Endodermal cell (in vitro differentiated cells): ENCODE data around the gene CRACR2B. TPM values are rescaled to one million over a fixed set of nuclear protein-coding genes. Genes with fewer than 3 reads are reported as not detected.

ENCODE experiments used
- DNase-seq: peaks from one replicate; pipeline ENCODE4 v3.0.0-alpha.2; 2017
- H3K27ac ChIP-seq: 2 replicates; pipeline ENCODE4 v1.5.1; 2013; ENCODE audit warnings: mild to moderate bottlenecking, low read depth, low read length, moderate library complexity
- H3K27me3 ChIP-seq: 2 replicates; pipeline ENCODE4 v1.6.1; 2013; ENCODE audit warnings: mild to moderate bottlenecking, low read length, moderate library complexity; ENCODE audit not compliant: insufficient read depth, control insufficient read depth, poor library complexity, severe bottlenecking
- H3K36me3 ChIP-seq: 2 replicates; pipeline ENCODE4 v1.7.0; 2013; ENCODE audit warnings: mild to moderate bottlenecking, low read length, moderate library complexity; ENCODE audit not compliant: control insufficient read depth, insufficient read depth
- H3K4me1 ChIP-seq: one replicate; pipeline ENCODE4 v1.7.0; 2013; ENCODE audit warnings: low read length; ENCODE audit not compliant: control insufficient read depth, insufficient read depth
- H3K4me3 ChIP-seq: 2 replicates; pipeline ENCODE4 v1.5.1; 2013; ENCODE audit warnings: mild to moderate bottlenecking, low read length, moderate library complexity
- H3K9ac ChIP-seq: 2 replicates; pipeline ENCODE4 v1.6.1; 2013; ENCODE audit warnings: mild to moderate bottlenecking, low read length, moderate library complexity; ENCODE audit not compliant: poor library complexity, severe bottlenecking; ENCODE audit errors: extremely low read depth
- H3K9me3 ChIP-seq: 2 replicates; pipeline ENCODE4 v1.6.1; 2013; ENCODE audit warnings: mild to moderate bottlenecking, low read length, moderate library complexity; ENCODE audit not compliant: control insufficient read depth
- H3K27ac Mint-ChIP-seq: 2 replicates; pipeline ENCODE4 v1.8.0; 2020; ENCODE audit warnings: mixed read lengths
- H3K27me3 Mint-ChIP-seq: 2 replicates; pipeline ENCODE4 v1.8.0; 2021; ENCODE audit warnings: mild to moderate bottlenecking, mixed read lengths; ENCODE audit not compliant: insufficient read depth
- H3K36me3 Mint-ChIP-seq: 2 replicates; pipeline ENCODE4 v1.8.0; 2020; ENCODE audit warnings: low read depth, mixed read lengths
- H3K4me1 Mint-ChIP-seq: 2 replicates; pipeline ENCODE4 v1.8.0; 2020; ENCODE audit warnings: mixed read lengths
- H3K4me3 Mint-ChIP-seq: 2 replicates; pipeline ENCODE4 v1.8.0; 2020; ENCODE audit warnings: mild to moderate bottlenecking, moderate library complexity, mixed read lengths
- H3K9me3 Mint-ChIP-seq: 2 replicates; pipeline ENCODE4 v1.8.0; 2020; ENCODE audit warnings: mild to moderate bottlenecking, mixed read lengths
- WGBS, 2 experiments: methylation state at CpG; one replicate each; pipeline versions ENCODE4 v1.1.5 to v1.1.7; 2013; ENCODE audit warnings: missing lambda C conversion rate in 2 of 2, mixed read lengths in 1 of 2; ENCODE audit not compliant: insufficient coverage in 1 of 2, insufficient read length in 1 of 2; 5-methylcytosine and 5-hydroxymethylcytosine counted together
- total RNA-seq, 2 donors: library from RNA; stranded (reverse); fragmentation: NEBNext Ultra II Directional in 1 of 2; extraction: Animal tissue kit (Norgen Biotek cat#: 25700) in 1 of 2; gene quantifications; 2 replicates in 1 of 2; 3 replicates in 1 of 2; pipeline ENCODE4 v1.2.1, GENCODE V29; 2021
- TF ChIP-seq, protein P1 (sequence below): fragments of 200-600 bp; sonication (generic); conservative IDR thresholded peaks from 2 replicates; pipeline ENCODE4 v1.5.0; 2021; ENCODE audit warnings: antibody characterized with exemption, mild to moderate bottlenecking

The CRACR2B gene
- total RNA-seq, 2 donors from 2014 or later = 22.3 to 28.1 TPM

DNA sequence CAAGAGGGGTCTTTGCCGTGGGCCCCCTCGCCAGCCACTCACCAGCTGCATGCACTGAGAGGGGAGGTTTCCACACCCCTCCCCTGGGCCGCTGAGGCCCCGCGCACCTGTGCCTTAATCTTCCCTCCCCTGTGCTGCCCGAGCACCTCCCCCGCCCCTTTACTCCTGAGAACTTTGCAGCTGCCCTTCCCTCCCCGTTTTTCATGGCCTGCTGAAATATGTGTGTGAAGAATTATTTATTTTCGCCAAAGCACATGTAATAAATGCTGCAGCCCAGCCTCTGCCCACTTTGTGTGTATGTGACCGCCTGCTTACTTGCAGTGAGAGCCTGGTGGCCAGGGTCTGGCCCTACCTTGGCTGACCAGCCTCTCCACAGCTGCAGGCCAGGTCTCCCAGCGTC lies 2.8 kb upstream of the CRACR2B start:
- DNase-seq = no peak
- H3K9me3 Mint-ChIP-seq = no peaks in the 10 kb centered on the region
- no peaks in the 10 kb centered on the region for H3K36me3 ChIP-seq
- 94% methylated on average over 2 to 11 of the region's 11 CpGs for WGBS, 2 experiments
- peaks cover 26% of the 10 kb centered on the region for H3K27me3 Mint-ChIP-seq
- H3K27ac Mint-ChIP-seq = no peak overlapping the region
- H3K27me3 ChIP-seq = peaks cover 45% of the 10 kb centered on the region
- H3K4me1 Mint-ChIP-seq = peaks cover 15% of the 10 kb centered on the region
- no peak overlapping the region for H3K27ac ChIP-seq
- H3K9ac ChIP-seq = no peak overlapping the region
- peaks cover 13% of the 10 kb centered on the region for H3K36me3 Mint-ChIP-seq
- H3K4me3 Mint-ChIP-seq = no peak overlapping the region
- no peaks in the 10 kb centered on the region for H3K9me3 ChIP-seq
- peaks cover 7% of the 10 kb centered on the region for H3K4me1 ChIP-seq
- H3K4me3 ChIP-seq = no peak overlapping the region
- TF ChIP-seq, protein P1, sequence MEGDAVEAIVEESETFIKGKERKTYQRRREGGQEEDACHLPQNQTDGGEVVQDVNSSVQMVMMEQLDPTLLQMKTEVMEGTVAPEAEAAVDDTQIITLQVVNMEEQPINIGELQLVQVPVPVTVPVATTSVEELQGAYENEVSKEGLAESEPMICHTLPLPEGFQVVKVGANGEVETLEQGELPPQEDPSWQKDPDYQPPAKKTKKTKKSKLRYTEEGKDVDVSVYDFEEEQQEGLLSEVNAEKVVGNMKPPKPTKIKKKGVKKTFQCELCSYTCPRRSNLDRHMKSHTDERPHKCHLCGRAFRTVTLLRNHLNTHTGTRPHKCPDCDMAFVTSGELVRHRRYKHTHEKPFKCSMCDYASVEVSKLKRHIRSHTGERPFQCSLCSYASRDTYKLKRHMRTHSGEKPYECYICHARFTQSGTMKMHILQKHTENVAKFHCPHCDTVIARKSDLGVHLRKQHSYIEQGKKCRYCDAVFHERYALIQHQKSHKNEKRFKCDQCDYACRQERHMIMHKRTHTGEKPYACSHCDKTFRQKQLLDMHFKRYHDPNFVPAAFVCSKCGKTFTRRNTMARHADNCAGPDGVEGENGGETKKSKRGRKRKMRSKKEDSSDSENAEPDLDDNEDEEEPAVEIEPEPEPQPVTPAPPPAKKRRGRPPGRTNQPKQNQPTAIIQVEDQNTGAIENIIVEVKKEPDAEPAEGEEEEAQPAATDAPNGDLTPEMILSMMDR = no peak

DNA sequence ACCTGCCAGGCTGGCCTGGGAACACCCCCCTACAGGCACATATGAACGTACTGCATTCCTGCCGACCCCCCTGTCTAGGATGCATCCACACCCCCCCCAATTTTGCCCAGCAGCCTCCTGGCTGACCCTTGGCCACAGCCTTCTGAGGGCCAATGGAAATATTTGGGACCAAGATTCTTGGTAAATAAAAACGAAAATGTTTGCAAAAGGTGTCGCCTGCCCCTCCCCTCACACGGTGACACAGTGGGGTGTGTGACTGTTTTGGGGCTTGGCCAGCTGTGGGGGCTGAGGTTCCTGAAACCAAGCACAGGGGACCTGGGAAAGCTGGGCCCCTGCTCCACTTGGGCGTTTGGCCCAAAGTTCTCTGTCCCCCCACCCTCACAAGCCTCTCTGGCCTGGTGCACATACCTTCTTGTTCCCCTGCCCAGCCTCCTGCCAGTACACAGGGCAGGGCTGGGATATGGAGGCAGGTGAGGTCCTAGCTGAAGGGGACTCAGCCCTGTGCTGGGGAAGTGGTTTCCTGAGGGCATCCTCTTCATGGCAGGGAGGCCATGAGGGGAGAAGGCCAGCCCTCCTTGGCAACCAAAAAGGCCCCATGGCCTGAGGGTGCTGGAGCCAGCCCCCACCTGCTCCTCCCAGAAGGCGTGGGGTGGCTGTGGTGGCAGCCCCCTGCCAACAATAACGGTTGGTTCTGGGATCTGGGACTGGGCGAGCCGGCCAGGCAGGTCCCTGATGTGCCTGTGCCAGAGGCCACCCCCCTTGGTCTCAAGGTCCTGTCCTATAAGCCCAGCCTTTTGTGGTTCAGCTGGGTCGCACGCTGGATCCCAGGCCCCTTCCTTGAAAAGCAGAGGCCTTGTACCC lies 2.1 kb upstream of the CRACR2B start:
- Histone ChIP-seq H3K27ac (no peak overlapping the region), H3K4me1 (peaks cover 7% of the 10 kb centered on the region), H3K27me3 (peaks cover 49% of the 10 kb centered on the region), H3K36me3 (no peaks in the 10 kb centered on the region), H3K4me3 (no peak overlapping the region), H3K9ac (no peak overlapping the region), H3K9me3 (no peaks in the 10 kb centered on the region)
- Mint-ChIP-seq H3K27ac (no peak overlapping the region), H3K36me3 (peaks cover 13% of the 10 kb centered on the region), H3K27me3 (peaks cover 32% of the 10 kb centered on the region), H3K9me3 (no peaks in the 10 kb centered on the region), H3K4me1 (peaks cover 15% of the 10 kb centered on the region), H3K4me3 (no peak overlapping the region)
- TF ChIP-seq, protein P1 = no peak
- 91 to 94% methylated on average over 7 to 12 of the region's 12 CpGs for WGBS, 2 experiments
- DNase-seq = no peak

DNA sequence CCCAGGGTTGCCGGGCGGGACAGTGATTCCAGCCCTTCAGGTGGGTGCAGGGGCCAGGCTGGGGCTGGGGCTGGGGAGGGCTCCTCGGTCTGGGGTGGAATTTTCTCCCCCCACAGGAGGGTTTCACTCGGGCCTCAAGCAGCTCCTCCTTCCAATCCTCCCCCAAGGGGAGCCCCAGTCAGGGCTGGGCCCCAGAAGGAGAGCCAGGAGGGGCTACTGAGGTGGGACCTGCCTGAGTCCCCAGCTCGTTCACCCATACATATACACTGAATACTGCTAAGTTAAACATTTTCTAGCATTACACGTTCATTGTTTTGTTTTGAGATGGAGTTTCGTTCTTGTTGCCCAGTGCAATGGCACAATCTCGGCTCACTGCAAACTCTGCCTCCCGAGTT lies 1.5 kb upstream of the CRACR2B start:
- H3K27ac Mint-ChIP-seq = no peak overlapping the region
- H3K4me3 Mint-ChIP-seq = peak overlapping the region; percentile 69
- Histone ChIP-seq H3K27ac (no peak overlapping the region), H3K36me3 (no peaks in the 10 kb centered on the region), H3K4me3 (peak overlapping the region; percentile 68), H3K4me1 (peaks cover 9% of the 10 kb centered on the region), H3K9me3 (no peaks in the 10 kb centered on the region), H3K9ac (no peak overlapping the region), H3K27me3 (peaks cover 56% of the 10 kb centered on the region)
- TF ChIP-seq, protein P1 = no peak
- no peaks in the 10 kb centered on the region for H3K9me3 Mint-ChIP-seq
- H3K4me1 Mint-ChIP-seq = peaks cover 15% of the 10 kb centered on the region
- no peak for DNase-seq
- 92% methylated on average over 5 to 8 of the region's 9 CpGs for WGBS, 2 experiments
- peaks cover 37% of the 10 kb centered on the region for H3K27me3 Mint-ChIP-seq
- H3K36me3 Mint-ChIP-seq = peaks cover 13% of the 10 kb centered on the region
